HS-5 (cell line): ENCODE data around the gene CYP20A1.
"Not testable (repeated sequence)": the region's sequence is repeated elsewhere in the genome, so short reads cannot be mapped to it uniquely, and the experiment has no call there.

Source experiments
- DNase-seq: peaks from one replicate; pipeline ENCODE4 v3.0.0-alpha.2; 2012; ENCODE audit warnings: low read depth

CYP20A1 gene

DNA sequence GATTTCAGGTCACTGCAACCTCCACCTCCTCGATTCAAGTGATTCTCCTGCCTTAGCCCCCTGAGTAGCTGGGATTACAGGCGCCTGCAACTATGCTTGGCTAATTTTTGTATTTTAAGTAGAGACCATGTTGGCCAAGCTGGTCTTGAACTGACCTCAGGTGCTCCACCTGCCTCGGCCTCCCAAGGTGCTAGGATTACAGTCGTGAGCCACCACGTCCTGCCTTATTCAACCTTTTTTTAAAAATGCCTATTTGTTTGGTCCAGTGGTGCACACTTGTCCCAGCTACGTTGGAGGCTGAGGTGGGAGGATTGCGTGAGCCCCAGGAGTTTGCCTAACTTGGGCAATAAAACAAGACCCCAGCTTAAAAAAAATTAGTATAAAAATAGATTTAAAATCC, 43.3 kb downstream of the CYP20A1 start:
- no peak for DNase-seq

DNA sequence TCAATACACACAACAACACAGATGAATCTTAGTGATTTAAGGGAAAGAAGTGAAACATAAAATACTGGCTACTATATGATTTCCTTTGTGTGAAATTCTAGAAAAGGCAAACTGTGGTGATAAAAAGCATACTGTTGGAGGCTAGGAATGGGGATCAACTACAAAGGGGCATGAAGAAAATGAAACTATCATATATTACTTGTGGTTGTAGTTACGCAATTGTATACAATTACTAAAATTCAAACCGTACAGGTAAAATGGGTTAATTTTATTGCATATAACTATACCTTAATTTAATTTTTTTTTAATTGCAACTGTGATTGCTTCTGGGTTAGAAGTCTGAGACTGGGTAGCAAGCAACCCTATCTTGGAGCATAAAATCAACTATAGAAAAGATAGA, 47.7 kb downstream of the CYP20A1 start:
- DNase-seq: no peak

DNA sequence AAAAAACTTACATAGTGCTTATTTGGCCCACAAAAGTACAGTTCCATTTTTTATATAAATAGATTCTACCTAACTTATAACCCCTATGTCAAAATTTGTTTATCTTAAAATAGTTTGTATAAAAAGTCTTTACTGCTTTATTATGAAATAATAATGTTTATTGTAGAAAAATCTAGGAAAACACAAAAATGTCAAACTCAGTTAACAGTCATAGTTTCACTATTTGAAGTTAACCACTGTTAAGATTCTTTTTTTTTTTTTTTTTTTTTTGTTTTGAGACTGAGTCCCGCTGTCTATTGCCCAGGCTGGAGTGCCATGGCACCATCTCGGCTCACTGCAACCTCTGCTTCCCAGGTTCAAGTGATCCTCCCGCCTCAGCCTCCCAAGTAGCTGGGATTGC, 62.8 kb downstream of the CYP20A1 start:
- DNase-seq: no peak

DNA sequence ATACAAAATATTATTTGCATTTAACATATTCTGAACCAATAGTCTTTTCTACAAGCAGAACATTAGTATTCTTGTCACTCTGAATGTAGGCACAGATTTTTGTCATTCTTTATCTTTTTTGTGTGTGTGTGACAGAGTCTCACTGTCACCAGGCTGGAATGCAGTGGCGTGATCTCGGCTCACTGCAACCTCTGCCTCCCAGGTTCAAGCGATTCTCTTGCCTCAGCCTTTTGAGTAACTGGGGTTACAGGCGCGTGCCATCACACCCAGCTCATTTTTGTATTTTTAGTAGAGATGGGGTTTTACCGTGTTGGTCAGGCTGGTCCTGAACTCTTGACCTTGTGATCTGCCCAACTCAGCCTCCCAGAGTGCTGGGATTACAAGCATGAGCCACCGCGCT, 63.8 kb downstream of the CYP20A1 start:
- DNase-seq: not testable (repeated sequence)

DNA sequence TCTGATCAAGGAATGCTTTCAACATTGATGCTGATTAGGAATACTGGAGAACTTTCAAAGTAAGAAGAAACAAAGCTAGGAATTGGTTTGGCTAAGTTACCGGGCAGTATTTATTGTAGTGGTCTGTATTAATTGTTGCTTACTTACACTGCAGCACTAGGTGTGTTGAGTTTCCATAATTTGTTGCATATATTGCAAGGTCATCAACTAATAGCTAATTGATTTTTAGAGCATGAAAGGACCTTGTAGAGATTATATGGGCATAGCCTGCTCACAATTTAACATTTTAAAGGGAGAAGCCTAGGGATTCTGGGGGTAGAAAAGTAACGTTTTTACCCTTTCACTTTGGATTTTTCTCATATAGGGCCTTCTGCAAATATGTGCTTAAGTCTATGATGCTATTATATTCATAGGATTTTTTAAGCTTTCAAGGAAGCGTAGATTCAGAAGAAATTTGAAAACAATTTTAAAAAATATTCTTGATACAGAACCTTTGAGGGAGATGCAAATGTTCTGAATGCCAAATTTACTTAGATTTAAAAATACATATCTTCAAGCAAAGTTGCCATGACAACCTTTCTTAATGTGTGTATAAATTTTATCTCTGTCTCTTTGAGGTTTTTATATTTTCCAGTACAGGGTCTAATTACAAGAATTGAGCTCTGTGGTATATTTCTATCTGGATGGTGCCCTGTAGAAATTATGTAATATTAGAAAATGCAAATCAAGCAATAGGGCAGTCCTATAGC, 72.0 kb downstream of the CYP20A1 start:
- no peak for DNase-seq

DNA sequence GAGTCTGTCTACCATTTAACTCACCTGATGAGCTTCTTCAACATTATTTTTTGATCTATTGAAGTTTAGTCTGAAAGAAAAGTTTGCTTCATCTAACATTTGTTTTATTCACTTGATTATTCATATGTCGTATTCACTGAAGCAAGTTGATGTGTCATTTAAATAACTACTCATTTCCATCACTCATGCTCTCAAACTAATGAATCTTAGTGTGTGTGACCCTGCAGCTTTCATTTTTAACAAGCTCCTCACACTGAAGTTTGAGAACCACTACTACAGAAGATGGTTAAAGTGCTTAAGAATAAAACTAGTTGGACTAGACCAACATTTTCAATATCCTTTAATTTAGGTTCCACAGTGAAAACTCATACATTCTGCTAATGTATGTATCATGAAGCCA, 87.5 kb downstream of the CYP20A1 start:
- no peak for DNase-seq

DNA sequence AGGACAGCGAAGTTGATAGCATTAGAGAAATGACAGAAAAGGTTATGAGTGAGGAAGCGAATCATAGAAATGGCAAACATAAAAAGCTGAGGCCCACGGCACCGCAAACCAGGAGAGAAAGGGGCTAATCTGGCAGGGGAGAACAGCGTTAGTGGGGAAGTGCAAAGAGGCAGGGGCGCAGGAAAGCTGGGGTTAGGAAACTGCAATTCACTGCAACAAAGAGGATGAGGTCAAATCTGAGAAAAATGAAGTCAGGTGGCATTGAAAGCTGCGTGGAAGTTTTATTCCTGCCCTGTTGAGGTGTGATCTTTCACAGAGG, 88.7 kb downstream of the CYP20A1 start:
- no peak for DNase-seq

DNA sequence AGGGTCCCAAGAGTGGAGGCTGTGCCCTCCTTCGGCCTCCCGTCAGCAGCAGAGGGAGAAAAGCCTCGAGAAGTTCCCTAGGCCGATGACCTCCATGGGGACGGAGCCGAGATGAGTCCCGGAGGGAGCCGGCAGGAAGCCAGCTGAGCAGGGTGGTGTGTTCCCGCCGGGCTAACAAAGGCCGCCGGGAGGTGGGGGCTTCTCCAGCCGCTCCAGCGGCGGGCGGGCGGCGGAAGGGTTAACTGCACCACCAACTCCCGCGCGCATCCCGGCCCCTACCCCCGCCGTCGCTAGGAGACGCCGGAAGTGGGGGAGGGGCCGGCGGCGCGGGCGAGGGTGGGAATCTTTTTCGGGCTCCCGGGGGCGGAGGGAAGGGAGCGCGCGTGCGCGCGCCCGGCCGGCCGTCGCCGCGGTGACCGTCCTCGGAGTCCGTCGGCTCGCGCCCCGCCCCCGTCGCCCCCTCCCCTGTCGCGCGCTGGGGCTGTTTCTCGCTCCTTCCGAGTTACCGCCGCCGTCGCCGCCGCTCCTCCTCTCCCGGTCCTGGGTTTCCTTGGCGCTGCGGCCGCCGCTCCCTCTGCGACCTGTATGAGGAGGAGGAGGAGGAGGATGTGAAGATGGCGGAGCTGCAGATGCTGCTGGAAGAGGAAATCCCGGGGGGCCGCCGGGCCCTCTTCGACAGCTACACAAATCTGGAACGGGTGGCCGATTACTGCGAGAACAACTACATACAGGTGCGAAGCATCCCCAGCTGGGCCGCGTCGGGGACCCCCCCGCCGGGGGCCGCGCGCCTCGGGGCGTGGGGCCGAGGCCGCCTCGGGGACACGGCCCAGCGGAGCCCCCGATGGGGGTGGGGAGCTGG, 89.3 kb downstream of the CYP20A1 start, which contains the start of gene ABI2:
Gene ABI2, plus strand, starts transcription at position 494 of the 859 bp plus-strand sequence. Its CDS starts 121 bp downstream, at position 615.
- DNase-seq: no peak

DNA sequence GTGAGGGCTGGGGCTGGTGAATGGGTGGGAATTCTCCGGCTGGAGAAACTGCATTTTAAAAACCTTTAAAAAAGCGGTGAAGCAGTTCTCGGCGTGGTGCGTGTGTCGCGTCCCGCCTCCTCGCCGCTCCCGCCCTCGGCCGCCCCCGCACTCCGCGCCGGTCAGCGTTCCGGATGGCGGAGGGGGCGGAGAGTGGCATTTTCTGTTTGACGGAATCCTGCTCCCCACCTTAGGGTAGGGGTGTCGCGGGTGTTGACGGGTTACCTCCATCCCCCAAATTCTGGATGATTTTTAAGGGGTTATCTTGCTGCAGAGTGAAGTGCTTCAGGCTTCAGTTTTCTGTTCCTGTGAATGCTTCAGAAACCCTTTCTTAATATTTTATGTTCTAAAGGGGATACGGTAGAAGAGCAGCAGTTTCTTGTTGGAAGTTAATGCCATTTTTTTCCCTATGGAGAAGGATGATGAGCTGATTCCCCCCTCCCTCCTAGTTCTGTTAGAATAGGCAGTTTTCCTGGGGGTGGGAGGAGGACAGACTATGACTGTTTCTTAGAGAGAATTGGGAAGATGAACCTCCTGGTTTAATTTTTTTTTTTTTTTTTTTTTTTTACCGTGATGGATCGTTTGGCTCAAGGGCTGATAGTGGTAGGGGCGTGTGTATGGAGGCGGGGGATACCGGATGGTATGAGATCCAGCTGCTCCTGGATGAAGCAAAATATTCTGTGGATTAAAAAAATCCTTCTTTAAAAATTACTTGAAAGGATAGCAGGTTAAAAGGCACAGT, 90.1 kb downstream of the CYP20A1 start:
- no peak for DNase-seq

DNA sequence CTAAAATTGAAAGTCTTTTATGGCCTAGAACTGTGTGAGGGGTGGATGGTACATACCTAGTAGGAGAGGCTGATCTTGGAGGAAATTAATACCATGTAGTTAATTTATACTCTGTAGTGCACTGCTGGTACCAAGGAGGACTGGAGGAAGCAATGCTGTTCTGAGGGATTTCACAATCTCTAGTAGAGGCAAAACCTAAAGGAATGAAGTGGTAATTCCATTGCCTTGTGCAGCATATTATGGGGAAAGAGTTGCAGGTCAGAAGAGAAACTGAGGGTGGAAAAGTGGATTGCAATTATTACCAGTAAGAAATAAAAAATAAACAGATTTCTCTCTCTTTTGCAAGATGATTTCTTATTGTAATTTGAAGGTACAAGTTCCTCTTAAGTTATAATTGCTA, 91.6 kb downstream of the CYP20A1 start:
- no peak for DNase-seq

DNA sequence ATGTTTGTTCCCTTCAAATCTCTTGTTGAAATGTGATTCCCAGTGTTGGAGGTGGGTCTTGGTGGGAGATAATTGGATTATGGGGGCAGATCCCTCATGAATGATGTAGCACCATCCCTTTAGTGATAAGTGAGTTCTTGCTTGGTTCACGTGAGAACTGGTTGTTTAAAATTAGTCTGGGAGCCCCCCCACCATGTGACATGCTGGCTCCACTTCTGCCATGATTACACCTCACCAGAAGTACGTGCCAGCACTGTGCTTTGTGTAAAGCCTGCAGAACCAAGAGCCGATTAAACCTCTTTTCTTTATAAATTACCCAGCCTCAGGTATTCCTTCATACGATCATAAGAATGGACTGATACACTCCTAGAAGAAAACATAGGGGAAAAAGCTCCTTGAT, 99.5 kb downstream of the CYP20A1 start:
- no peak for DNase-seq

DNA sequence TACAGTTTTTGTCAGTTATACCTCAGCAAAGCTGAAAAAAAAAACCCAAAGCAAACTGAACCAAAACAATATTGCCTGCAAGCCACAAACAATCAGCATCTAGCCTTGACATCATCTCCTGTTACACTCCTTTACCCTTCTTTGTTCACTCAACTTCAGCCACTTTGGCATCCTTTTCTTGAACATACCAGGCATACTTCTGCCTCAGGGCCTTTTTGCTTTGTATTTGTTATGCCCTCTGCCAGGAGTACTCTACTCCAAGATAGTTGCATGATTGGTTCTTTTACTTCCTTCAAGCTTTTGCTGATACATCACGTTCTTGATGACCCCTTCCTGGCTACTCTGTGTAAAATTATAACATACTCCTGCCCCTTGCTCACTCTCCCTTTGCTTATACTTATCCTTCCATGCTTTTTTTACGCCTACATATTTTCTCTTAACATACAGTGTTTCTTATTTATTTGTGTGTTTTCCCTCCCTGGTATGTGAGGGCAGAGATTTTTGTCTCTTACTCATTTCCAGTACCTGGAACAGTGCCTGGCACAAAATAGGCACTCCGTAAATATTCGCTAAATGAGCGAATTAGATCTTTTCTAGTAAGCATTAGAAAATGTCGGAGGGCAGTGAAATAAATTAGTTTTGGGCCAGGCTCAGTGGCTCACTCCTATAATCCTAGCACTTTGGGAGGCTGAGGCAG, 102.1 kb downstream of the CYP20A1 start:
- DNase-seq: no peak

DNA sequence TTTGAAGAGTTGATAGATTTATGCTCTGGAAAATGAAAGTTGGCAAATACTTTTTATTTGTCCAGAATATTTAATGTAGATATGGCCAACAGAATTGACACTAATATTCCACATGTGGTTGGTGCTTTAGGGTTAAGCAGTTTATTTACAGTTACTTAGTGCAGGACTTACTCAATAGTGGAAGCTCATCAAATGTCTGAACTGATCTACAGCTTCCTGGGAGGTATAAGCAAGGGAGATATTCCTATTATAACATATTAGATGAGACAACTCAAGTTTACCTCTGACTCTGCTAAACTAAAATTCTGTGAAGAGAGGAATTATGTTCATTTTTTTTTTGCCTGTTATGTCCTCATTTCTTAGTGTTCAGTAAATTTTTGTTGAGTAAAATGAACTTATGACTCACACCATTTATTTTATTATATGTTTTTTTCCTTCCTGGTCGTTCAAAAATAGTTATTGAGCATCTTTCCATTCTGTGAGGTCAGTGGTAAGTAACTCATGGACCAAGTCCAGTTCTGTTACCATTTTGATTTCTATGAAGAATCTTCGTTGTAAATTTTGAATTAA, 103.0 kb downstream of the CYP20A1 start:
- DNase-seq: no peak

DNA sequence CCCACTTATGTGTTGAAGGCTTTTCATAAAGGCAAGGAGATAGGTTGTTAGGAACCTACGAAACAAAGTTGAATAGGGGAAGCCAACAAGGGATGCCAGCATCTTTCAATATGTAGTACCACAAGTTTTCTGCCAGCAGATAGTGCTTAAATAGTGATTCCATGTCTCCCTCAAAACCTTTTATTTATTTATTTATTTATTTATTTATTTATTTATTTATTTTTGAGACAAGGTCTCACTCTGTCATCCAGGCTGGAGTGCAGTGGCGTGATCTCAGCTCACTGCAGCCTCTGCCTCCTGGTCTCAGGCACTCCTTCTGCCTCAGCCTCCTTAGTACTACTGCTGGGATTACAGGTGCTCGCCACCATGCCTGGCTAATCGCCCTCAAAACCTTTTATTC, 103.6 kb downstream of the CYP20A1 start:
- DNase-seq: not testable (repeated sequence)

DNA sequence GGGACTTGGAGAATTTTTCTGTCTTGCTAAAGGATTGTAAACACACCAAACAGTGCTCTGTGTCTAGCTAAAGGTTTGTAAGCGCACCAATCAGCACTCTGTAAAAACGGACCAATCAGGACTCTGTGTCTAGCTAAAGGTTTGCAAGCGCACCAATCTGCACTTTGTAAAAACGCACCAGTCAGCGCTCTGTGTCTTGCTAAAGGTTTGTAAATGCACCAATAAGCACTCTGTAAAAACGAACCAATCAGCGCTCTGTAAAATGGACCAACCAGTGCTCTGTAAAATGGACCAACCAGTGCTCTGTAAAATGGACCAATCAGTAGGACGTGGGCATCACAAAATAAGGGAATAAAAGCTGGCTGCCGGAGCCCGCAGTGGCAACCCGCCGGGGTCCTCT, 105.8 kb downstream of the CYP20A1 start:
- no peak for DNase-seq

DNA sequence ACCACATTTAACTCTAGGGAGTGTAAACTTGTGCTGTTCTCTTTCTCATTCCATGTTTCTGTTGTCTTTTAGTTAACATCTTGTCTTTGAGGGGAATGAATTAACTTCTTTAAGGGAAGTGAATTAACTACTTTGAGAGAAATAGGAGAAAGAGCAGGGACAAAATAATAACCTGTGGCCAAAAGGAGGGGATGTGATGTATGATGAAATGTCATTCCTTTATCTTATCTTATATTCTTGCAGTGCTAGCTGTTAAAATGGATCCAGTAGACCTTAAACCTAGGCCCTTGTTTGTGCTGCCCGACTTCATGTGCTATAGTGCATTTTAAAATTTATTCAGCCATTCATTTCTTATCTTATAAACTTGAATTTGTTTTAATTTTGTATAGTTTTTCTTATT, 107.8 kb downstream of the CYP20A1 start:
- no peak for DNase-seq

DNA sequence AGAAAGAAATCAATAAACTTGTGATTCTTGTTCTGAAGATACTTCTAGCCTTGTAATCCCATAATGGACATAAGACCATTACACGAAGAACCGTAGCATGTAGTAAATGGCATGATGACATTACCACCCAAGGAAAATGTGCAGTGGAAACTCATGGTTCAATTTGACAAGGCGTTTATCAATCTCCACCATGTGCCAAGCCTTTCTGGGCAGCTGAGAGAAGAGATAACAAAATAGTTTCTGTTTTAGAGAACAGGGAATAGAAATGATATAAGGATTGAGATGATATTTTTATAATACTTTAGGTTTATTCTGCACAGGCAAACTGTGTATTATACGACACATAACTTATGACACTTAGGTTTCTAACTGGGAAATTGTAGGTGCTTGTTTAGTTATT, 108.6 kb downstream of the CYP20A1 start:
- DNase-seq: no peak

DNA sequence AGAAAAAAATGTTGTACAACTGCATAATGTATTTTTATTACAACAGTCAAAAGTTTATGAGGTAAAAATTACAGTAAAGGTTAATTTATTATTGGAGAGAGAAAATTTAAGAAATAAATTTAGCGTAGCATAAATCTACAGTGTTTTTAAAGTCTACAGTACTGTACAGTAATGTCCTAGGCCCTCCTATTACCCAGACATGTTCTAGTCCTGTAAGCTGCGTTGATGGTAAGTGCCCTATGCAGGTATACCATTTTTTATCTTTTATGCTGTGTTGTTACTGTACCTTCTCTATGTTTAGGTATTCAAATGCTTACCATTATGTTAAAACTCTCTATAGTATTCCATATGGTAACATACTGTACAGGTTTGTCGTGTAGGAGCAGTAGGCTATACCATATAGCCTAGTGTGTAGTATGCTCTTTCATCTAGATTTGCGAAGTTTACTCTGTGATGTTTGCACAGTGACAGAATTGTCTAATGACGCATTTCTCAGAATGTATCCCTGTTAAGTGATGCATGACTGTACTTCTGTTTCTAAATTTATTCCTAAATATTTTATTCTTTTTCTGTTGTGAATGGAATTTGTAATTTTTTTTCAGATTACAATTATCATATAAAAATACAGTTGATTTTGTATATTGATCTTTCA, 113.9 kb downstream of the CYP20A1 start:
- DNase-seq: no peak

DNA sequence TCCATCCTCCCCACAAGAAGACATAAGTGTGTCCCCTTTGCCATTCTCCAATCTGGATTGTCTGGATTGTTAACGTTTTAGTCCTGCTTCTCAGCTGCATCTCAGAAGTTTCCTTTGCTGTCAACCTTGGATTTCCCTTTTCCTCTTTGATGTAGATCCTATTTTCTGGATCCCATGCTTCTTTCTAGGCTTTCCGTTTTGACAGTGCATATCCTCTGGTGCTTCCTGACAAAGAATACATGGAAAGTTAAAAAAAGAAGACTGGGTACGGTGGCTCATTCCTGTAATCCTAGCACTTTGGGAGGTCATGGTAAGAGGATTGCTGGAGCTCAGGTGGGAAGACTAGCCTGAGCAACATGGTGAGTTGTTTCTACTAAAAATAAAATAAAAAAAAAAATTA, 116.1 kb downstream of the CYP20A1 start:
- DNase-seq: no peak
